ENCODE results near the gene CELF1. TPM values are rescaled to one million over a fixed set of nuclear protein-coding genes. Genes with fewer than 3 reads are reported as not detected.

The CELF1 gene
- total RNA-seq (2012; rRNA removed) (109 and 135 TPM in 2 replicates), polyA plus RNA-seq (2012; rRNA removed) (61.6 and 63.3 TPM in 2 replicates), Bru-seq, nascent RNA (percentile 95 among the genes with signal in this experiment), BruChase-seq, experiment 1, labeled RNA remaining after a 6-hour chase (percentile 98 among the genes with signal in this experiment), BruChase-seq, experiment 2, labeled RNA remaining after a 2-hour chase (percentile 96 among the genes with signal in this experiment)
- 22.7 and 26.4 TPM in 2 replicates for polyA plus RNA-seq (2012; cell fraction: cytosol; rRNA removed)
- polyA plus RNA-seq (2012; cell fraction: nucleus; rRNA removed; ENCODE audit: low replicate concordance), result 86.9 and 136 TPM in 2 replicates
- long read RNA-seq, full-length matches to known transcripts, result 1 of 90 reads
- long read RNA-seq, partial matches to known transcripts, result 17 of 90 reads
- long read RNA-seq, other reads (novel, unspliced or antisense), result 72 of 90 reads

GRCh38 chr11:47552566-47553405 lies at the start of gene CELF1:
TSS of gene CELF1 (minus strand) at chr11:47553132. CDS start at chr11:47499523, 53,609 bp downstream.
- peak within 1 kb of the TSS; percentile 89 for H4K5ac ChIP-seq (ENCODE audit: low read depth, low read length)
- peaks cover 46% of the 10 kb centered on the region for H4K20me1 ChIP-seq (ENCODE audit: insufficient read depth, low read length)
- no peaks in the 10 kb centered on the region for H3K27me3 ChIP-seq (ENCODE audit: control insufficient read depth, insufficient read depth, low read length)
- H3K4me2 ChIP-seq (ENCODE audit: low read depth, low read length), result peak within 1 kb of the TSS; percentile 100
- H4K8ac ChIP-seq (ENCODE audit: low read depth in 2 of 2, low read length in 2 of 2), result peak within 1 kb of the TSS; percentile 58 to 89
- peaks cover 0 to 44% of the 10 kb centered on the region in 2 experiments; a peak in 2 of 4 replicates for H3K79me1 ChIP-seq (ENCODE audit: low read depth in 1 of 2, low read length in 2 of 2)
- POLR2A ChIA-PET (ENCODE audit: unreplicated experiment), result interaction anchor here (0.5 to 1.0 kb wide), 3 partner anchors 12 to 54 kb away, joined by 3 to 5 read pairs (median 3); no protein-coding TSS in a partner anchor
- 0% methylated on average over 37 of the region's 89 CpGs; no CpG with 5 or more reads in 1 of the 2 experiments for WGBS, 2 experiments (ENCODE audit: extremely low coverage in 2 of 2, insufficient read length in 1 of 2)
- H2BK120ac ChIP-seq (ENCODE audit: low read depth, low read length), result peak within 1 kb of the TSS; percentile 54; the same call in 1 of the 2 replicates
- ATAC-seq (ENCODE audit: low read depth), result peak; percentile 98
- H3K4me3 ChIP-seq (ENCODE audit: insufficient read depth, low read depth, low read length), result peak within 1 kb of the TSS; percentile 99
- H3K27ac ChIP-seq (ENCODE audit: insufficient read depth, low read length), result peak within 1 kb of the TSS; percentile 93
- peak within 1 kb of the TSS; percentile 27; the same call in 1 of the 2 replicates for H2BK20ac ChIP-seq (ENCODE audit: low read depth, low read length)
- H2AK9ac ChIP-seq (replicated peaks; ENCODE audit: low read depth, low read length, poor library complexity), result peak within 1 kb of the TSS; percentile 97
- peak within 1 kb of the TSS; percentile 93 for H3K23ac ChIP-seq (ENCODE audit: low read depth, low read length)
- H3K9ac ChIP-seq (ENCODE audit: low read depth, low read length), result peak within 1 kb of the TSS; percentile 97
- peaks cover 6% of the 10 kb centered on the region for H3K9me1 ChIP-seq (ENCODE audit: insufficient read depth, low read length)
- DNase-seq, result peak; percentile 83
- peak within 1 kb of the TSS; percentile 92 for H3K14ac ChIP-seq (replicated peaks; ENCODE audit: low read depth, low read length)
- H3K36me3 ChIP-seq (ENCODE audit: control insufficient read depth, insufficient read depth, low read length), result no peaks in the 10 kb centered on the region
- H3K4me1 ChIP-seq (ENCODE audit: control insufficient read depth, insufficient read depth, low read length), result peaks cover 3% of the 10 kb centered on the region
- H3K4ac ChIP-seq (ENCODE audit: low read depth, low read length), result peak within 1 kb of the TSS; percentile 94
- peak within 1 kb of the TSS; percentile 76 for H4K91ac ChIP-seq (ENCODE audit: insufficient read depth, low read depth, low read length)
- in situ Hi-C loops (cut with MboI; ENCODE audit: low sequenced_read_pairs) (no loop called here), intact Hi-C loops (cut with micrococcal nuclease) (loop anchor here (1.0 kb wide), 1 partner anchor 55 kb away; no protein-coding TSS in a partner anchor), dilution Hi-C loops (cut with HindIII; ENCODE audit: low sequenced_read_pairs, unreplicated experiment) (no loop called here)
- CTCF ChIA-PET, result interaction anchor here (0.6 to 1.9 kb wide), 5 partner anchors 9 to 66 kb away, joined by 3 to 5 read pairs (median 4); partner anchors contain the start of gene PTPMT1
- H2AFZ ChIP-seq (replicated peaks; ENCODE audit: low read length, poor library complexity), result peak within 1 kb of the TSS; percentile 97
- no peaks in the 10 kb centered on the region for H3K9me3 ChIP-seq (ENCODE audit: control insufficient read depth, insufficient read depth, low read length)
- peak within 1 kb of the TSS; percentile 81 for H3K56ac ChIP-seq (ENCODE audit: extremely low read depth, insufficient read depth, low read length)
- peak within 1 kb of the TSS; percentile 87 for H3K18ac ChIP-seq (ENCODE audit: low read depth, low read length)
- H2BK15ac ChIP-seq (ENCODE audit: low read depth, low read length), result no peak within 1 kb of the TSS
- H2AK5ac ChIP-seq (ENCODE audit: low read depth, low read length), result peak within 1 kb of the TSS; percentile 92
- H2BK5ac ChIP-seq (ENCODE audit: low read depth, low read length, poor library complexity, severe bottlenecking), result peak within 1 kb of the TSS; percentile 86
- BruUV-seq (replicated peaks), result no TSS peak
- no peak for TF ChIP-seq ELK1 (IDR thresholded peaks at IDR 0.05; ENCODE audit: borderline replicate concordance, low read depth, low read length)
- TF ChIP-seq NFE2L2 (IDR thresholded peaks at IDR 0.05; ENCODE audit: low read depth, low read length), result no peak
- no peak for TF ChIP-seq CEBPB (IDR thresholded peaks at IDR 0.05; ENCODE audit: low read depth, low read length)
- TF ChIP-seq RFX5 (IDR thresholded peaks at IDR 0.05; ENCODE audit: low read depth, low read length), result no peak
- no peak for TF ChIP-seq MAFK (IDR thresholded peaks at IDR 0.05; ENCODE audit: low read depth, low read length)
- TF ChIP-seq CHD1 (IDR thresholded peaks at IDR 0.05; ENCODE audit: low read depth, low read length), result no peak
- TF ChIP-seq POLR2A (IDR thresholded peaks at IDR 0.05; ENCODE audit: low read depth, low read length), result peak; percentile 43; the same call in 1 of the 2 replicates
- peak; percentile 100 for TF ChIP-seq MAZ (IDR thresholded peaks at IDR 0.05; ENCODE audit: borderline replicate concordance, low read depth, low read length)
- no peak for TF ChIP-seq USF2 (IDR thresholded peaks at IDR 0.05; ENCODE audit: low read depth, low read length)
- peak; percentile 41; the same call in 1 of the 2 replicates for TF ChIP-seq BHLHE40 (IDR thresholded peaks at IDR 0.05; ENCODE audit: low read depth, low read length)
- TF ChIP-seq FOS (IDR thresholded peaks at IDR 0.05; ENCODE audit: low read depth, low read length), result no peak
- peak; percentile 72 for TF ChIP-seq RAD21 (IDR thresholded peaks at IDR 0.05; ENCODE audit: low read length)

All from IMR-90 (cell line).